ENCODE measurements around the gene ARRB2. TPM values are rescaled to one million over a fixed set of nuclear protein-coding genes. Genes with fewer than 3 reads are reported as not detected.
A peak's percentile ranks its signal among the peaks of the same experiment; 100 is the strongest.

The ARRB2 gene
- total and polyA plus RNA-seq, 2 of the 13 experiments (the other 11 are each of a cell fraction or from before 2014, with no cell fraction given), result 21.5 to 49.2 TPM

DNA sequence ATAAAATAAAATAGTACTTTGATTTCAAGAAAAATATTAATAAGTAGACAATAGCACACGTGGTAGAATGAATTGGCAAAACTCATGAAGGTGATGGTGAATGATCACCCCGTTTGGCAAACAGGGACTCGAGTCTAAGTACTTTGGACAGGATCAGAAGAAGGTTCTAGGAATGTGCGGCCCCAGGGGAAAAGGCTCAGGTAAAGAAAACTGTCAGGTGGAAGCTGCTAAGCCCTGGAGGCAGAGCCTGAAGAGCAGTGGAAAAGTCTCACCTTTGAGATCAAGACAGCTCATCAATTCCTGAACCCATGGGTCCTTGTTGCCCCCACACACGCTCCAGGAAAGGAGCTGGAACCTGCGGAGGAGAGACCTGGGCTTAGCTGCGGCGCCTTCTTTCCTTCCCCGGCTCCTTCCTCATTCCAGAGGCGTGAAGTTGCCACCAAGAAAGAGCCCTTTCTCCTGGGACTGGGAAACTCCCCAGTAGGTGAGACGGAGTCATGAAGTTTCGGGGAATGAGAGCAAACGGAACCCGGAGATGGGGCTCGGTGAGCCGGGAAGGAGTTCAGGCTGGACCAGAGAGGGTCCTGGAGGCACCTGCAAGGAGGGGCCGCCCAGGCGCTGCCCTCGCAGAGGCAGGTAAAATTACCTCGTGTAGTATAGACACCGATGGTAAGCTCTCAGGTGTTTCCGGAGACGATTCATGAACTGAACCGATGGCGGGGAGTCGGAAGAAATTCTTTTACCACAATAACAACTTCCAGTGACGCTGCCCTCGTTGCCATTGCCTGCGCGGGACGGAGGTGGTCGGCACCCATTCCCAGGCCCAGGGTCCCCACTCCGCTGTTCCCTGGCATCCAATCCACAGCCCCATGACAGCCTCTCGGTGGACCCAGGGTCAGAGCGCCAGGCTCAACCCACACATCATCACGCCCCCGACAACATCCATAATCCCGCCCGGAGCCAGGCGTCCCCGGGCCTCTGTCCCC lies 28.0 kb downstream of the ARRB2 start (continued):
- TF ChIP-seq MED8 (CRISPR knock-in tag; IDR thresholded peaks at IDR 0.05; ENCODE audit: insufficient replicate concordance) (no peak), LBX2 (CRISPR knock-in tag; IDR thresholded peaks at IDR 0.05; ENCODE audit: borderline replicate concordance) (0 out of 2 replicates have a peak, but pooled peaks have one; percentile 34), THAP11 (CRISPR knock-in tag; IDR thresholded peaks at IDR 0.05) (no peak), ZNF225 (CRISPR knock-in tag; IDR thresholded peaks at IDR 0.05) (no peak), ZNF343 (CRISPR knock-in tag; IDR thresholded peaks at IDR 0.05) (no peak), ISL2 (CRISPR knock-in tag; IDR thresholded peaks at IDR 0.05) (no peak), FOXJ3 (CRISPR knock-in tag; IDR thresholded peaks at IDR 0.05; ENCODE audit: borderline replicate concordance) (no peak), ZNF274 (CRISPR knock-in tag; IDR thresholded peaks at IDR 0.05) (no peak), ZNF180 (CRISPR knock-in tag; IDR thresholded peaks at IDR 0.05; ENCODE audit: borderline replicate concordance, low read depth) (no peak), ZNF761 (CRISPR knock-in tag; conservative IDR thresholded peaks at IDR 0.05) (0 out of 2 replicates have a peak, but pooled peaks have one; percentile 16), ETV5 (CRISPR knock-in tag; IDR thresholded peaks at IDR 0.05; ENCODE audit: borderline replicate concordance) (no peak), ZNF451 (CRISPR knock-in tag; IDR thresholded peaks at IDR 0.05) (peak; percentile 6; the same call in 1 of the 2 replicates), ZNF121 (CRISPR knock-in tag; IDR thresholded peaks at IDR 0.05) (0 out of 2 replicates have a peak, but pooled peaks have one; percentile 9)
- TF ChIP-seq, protein P1, sequence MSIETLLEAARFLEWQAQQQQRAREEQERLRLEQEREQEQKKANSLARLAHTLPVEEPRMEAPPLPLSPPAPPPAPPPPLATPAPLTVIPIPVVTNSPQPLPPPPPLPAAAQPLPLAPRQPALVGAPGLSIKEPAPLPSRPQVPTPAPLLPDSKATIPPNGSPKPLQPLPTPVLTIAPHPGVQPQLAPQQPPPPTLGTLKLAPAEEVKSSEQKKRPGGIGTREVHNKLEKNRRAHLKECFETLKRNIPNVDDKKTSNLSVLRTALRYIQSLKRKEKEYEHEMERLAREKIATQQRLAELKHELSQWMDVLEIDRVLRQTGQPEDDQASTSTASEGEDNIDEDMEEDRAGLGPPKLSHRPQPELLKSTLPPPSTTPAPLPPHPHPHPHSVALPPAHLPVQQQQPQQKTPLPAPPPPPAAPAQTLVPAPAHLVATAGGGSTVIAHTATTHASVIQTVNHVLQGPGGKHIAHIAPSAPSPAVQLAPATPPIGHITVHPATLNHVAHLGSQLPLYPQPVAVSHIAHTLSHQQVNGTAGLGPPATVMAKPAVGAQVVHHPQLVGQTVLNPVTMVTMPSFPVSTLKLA (IDR thresholded peaks at IDR 0.05), result no peak
- TF ChIP-seq, protein P2, sequence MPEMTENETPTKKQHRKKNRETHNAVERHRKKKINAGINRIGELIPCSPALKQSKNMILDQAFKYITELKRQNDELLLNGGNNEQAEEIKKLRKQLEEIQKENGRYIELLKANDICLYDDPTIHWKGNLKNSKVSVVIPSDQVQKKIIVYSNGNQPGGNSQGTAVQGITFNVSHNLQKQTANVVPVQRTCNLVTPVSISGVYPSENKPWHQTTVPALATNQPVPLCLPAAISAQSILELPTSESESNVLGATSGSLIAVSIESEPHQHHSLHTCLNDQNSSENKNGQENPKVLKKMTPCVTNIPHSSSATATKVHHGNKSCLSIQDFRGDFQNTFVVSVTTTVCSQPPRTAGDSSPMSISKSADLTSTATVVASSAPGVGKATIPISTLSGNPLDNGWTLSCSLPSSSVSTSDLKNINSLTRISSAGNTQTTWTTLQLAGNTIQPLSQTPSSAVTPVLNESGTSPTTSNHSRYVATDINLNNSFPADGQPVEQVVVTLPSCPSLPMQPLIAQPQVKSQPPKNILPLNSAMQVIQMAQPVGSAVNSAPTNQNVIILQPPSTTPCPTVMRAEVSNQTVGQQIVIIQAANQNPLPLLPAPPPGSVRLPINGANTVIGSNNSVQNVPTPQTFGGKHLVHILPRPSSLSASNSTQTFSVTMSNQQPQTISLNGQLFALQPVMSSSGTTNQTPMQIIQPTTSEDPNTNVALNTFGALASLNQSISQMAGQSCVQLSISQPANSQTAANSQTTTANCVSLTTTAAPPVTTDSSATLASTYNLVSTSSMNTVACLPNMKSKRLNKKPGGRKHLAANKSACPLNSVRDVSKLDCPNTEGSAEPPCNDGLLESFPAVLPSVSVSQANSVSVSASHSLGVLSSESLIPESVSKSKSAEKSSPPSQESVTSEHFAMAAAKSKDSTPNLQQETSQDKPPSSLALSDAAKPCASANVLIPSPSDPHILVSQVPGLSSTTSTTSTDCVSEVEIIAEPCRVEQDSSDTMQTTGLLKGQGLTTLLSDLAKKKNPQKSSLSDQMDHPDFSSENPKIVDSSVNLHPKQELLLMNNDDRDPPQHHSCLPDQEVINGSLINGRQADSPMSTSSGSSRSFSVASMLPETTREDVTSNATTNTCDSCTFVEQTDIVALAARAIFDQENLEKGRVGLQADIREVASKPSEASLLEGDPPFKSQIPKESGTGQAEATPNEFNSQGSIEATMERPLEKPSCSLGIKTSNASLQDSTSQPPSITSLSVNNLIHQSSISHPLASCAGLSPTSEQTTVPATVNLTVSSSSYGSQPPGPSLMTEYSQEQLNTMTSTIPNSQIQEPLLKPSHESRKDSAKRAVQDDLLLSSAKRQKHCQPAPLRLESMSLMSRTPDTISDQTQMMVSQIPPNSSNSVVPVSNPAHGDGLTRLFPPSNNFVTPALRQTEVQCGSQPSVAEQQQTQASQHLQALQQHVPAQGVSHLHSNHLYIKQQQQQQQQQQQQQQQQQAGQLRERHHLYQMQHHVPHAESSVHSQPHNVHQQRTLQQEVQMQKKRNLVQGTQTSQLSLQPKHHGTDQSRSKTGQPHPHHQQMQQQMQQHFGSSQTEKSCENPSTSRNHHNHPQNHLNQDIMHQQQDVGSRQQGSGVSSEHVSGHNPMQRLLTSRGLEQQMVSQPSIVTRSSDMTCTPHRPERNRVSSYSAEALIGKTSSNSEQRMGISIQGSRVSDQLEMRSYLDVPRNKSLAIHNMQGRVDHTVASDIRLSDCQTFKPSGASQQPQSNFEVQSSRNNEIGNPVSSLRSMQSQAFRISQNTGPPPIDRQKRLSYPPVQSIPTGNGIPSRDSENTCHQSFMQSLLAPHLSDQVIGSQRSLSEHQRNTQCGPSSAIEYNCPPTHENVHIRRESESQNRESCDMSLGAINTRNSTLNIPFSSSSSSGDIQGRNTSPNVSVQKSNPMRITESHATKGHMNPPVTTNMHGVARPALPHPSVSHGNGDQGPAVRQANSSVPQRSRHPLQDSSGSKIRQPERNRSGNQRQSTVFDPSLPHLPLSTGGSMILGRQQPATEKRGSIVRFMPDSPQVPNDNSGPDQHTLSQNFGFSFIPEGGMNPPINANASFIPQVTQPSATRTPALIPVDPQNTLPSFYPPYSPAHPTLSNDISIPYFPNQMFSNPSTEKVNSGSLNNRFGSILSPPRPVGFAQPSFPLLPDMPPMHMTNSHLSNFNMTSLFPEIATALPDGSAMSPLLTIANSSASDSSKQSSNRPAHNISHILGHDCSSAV (CRISPR knock-in tag; IDR thresholded peaks at IDR 0.05; ENCODE audit: borderline replicate concordance), result no peak

Measured in HepG2 (cell line).